GM18499 (cell line): Measurements from ENCODE around the gene SPON2.

ENCODE experiments used
- ATAC-seq: cut with Tn5 transposase; IDR thresholded peaks from one replicate; pipeline ENCODE4 v1.9.1; 2021; ENCODE audit warnings: moderate number of reproducible peaks; ENCODE audit not compliant: insufficient read depth, unreplicated experiment

Gene SPON2

GRCh38 chr4:1196421-1197183 is 24.2 kb upstream of the SPON2 start:
- ATAC-seq, result no peak

GRCh38 chr4:1195891-1196401 is 23.6 kb upstream of the SPON2 start:
- ATAC-seq, result no peak

- ATAC-seq, result no peak
Measured at GRCh38 chr4:1195109-1195671, 22.8 kb upstream of the SPON2 start.

DNA sequence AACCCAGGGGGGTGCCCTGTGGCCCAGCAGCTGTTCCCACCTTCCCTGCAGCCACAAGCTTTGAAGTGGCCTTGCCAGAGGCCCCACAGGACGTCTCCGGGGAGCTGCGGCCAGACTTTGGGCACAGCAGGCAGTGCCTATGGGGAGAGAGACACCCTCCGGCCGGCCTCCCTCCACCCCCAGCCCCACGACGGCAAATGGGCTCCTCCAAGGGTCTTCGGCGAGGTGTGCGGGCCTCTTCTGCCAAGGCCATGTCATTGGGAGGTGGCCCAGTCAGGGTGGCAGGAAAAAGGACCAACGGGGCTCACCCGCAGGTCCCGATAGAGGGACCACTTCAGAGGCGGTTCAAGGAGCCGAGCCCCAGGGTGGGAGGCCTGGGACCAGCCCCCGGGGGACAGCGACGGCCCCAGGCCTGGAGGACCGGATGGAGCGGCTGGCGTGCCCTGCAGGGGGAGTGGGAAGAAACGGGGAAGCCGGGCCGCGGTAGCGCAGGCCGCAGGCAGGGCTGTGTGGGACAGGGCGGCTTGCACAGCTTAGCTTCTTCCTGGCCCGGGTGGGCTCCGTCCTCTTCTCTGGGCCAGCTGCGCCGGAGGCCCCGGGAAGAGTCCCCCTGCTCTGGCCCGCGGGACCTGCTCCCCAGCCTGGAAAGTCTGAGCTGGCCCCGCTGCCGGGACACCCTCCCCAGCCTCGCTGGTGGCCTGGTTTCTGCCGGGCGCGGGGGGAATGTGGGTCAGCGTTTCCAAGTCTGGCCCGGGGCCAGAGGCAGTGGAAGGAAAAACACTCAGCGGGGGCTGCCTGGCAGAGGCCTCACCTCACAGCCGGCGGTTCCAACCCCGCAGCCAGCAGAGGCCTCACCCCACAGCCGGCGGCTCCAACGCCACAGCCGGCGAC is 21.9 kb upstream of the SPON2 start:
- no peak for ATAC-seq

DNA sequence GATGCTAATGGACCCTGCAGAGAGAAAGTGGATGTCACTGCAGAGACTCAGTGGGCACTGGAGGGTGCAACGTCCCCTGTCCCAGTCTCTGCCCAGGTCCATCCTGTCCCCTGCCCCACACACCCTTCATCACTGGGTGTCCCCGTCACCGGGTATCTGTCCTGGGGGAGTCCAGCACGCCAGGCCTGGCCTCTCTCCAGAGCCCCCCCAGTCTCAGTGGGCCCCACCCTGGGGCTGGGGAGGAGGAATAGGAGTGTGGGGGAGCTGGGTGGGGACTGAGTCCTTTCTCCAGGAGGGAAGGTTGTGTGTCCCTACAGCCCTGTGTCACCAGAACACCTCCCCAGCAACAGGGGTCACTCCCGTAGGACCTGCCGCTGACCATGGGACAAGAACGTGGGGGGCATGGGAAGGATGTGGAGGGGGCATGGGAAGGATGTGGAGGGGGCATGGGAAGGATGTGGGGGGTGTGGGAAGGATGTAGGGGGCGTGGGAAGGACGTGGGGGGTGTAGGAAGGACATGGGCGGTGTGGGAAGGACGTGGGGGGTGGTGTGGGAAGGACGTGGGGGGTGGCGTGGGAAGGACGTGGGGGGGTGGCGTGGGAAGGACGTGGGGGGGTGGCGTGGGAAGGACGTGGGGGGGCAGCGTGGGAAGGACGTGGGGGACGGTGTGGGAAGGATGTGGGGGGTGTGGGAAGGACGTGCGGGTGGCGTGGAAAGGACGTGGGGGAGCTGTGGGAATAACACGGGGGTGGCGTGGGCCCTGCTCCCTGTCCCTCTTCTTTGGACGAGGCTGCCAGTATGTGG is 21.0 kb upstream of the SPON2 start:
- ATAC-seq, result no peak

GRCh38 chr4:1192493-1193205 is 20.3 kb upstream of the SPON2 start:
- ATAC-seq, result no peak

DNA sequence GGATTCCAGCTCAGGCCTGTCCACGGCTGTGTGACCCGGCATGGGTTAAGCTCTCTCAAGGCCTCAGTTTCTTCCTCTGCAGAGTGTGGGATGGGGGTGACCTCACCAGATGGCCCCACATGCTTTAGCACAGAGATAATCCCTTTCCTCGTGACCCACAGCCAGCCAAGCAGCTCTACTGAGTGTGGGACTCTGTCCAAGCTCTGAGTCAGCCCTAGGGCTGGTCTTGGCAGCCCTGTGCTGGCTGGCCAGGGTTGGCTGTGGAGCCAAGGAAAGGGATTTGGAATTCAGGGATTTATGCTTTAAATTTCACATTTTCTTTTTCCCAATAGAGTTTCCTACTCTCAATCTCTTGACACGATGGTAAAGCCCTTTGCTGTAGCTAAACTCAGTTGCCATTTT is 19.7 kb upstream of the SPON2 start:
- ATAC-seq, result no peak

DNA sequence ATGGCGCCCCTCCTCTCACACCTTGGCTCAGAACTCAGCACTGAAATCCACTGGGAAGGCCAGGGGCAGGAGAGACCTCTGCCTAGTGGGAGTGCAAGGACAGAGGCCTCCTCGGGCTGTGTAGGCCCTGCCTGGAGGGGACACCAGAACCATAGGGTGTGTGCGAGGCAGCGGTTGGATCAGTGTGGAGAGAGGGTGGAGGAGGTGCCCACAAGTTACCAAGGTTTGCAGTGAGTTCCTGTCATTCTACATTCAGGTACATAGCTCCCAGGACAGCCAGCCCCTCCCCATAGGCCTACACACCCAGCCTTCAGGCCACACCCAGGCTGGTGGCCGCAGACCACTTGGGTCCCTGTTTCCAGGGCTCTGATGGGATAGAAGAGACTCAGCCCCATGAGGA is 19.2 kb upstream of the SPON2 start:
- ATAC-seq, result no peak

DNA sequence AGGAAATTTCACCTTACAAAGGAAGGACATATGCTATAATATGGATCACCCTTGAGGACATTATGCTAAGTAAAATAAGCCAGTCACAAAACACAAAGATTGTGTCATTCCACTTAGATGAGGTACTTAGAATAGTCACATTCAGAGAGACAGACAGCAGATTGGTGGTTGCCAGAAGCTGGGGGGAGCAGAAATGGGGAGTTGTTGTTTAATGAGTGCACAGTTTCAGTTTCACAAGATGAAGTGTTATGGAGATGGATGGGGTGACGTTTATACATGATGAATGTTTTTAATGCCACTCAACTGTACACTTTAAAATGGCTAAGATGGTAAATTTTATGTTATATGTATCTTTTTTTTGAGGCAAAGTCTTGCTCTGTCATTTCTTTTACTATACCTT is 14.8 kb upstream of the SPON2 start:
- no peak for ATAC-seq

- no peak for ATAC-seq
Measured at GRCh38 chr4:1183985-1184773, 11.8 kb upstream of the SPON2 start.

- no peak for ATAC-seq
Measured at GRCh38 chr4:1182313-1182712, 9.9 kb upstream of the SPON2 start.

- ATAC-seq, result no peak
Measured at GRCh38 chr4:1180663-1181062, 8.3 kb upstream of the SPON2 start.

- no peak for ATAC-seq
Measured at GRCh38 chr4:1179976-1180375, 7.6 kb upstream of the SPON2 start.

GRCh38 chr4:1179089-1179441 is 6.7 kb upstream of the SPON2 start:
- no peak for ATAC-seq

- no peak for ATAC-seq
Measured at GRCh38 chr4:1178300-1179088, 6.1 kb upstream of the SPON2 start.

- ATAC-seq, result no peak
Measured at GRCh38 chr4:1177274-1178141, 5.1 kb upstream of the SPON2 start.
